ENCODE data around the gene MERTK. TPM values are rescaled to one million over a fixed set of nuclear protein-coding genes. Genes with fewer than 3 reads are reported as not detected.
A peak's percentile ranks its signal among the peaks of the same experiment; 100 is the strongest.

The MERTK gene
- polyA plus RNA-seq, 1 experiment, result 0.07 TPM

DNA sequence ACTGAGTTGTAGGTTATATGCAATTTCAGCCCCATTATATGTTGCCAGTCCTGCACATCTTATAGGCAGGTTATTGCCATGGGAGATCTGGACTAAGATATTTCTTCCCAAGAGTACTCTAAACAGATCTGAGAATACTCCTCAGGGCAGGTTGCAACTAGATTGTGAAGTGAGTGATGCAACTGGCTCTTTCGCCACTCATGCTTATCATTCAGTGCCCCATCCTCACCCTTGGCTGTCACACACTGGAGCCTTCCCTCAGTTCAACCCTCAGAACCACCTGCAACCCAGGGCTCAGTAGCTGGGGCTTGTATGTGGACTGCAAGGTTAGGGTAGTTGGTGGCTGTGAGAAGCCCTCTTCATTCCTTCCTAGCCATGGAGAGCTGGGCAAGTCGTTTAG lies 14.1 kb downstream of the MERTK start:
- no peak overlapping the region for H3K4me3 ChIP-seq (ENCODE audit: low read depth, low read length)
- no peak for DNase-seq (ENCODE audit: low read depth)
- CTCF ChIA-PET, result no interaction called here
- POLR2A ChIA-PET, result no interaction called here
- no peaks in the 10 kb centered on the region for H3K36me3 ChIP-seq (ENCODE audit: control insufficient read depth, insufficient read depth, low read length)
- peaks cover 14% of the 10 kb centered on the region for H3K27me3 ChIP-seq (ENCODE audit: control insufficient read depth, insufficient read depth, low read length)
- TF ChIP-seq, protein P1, sequence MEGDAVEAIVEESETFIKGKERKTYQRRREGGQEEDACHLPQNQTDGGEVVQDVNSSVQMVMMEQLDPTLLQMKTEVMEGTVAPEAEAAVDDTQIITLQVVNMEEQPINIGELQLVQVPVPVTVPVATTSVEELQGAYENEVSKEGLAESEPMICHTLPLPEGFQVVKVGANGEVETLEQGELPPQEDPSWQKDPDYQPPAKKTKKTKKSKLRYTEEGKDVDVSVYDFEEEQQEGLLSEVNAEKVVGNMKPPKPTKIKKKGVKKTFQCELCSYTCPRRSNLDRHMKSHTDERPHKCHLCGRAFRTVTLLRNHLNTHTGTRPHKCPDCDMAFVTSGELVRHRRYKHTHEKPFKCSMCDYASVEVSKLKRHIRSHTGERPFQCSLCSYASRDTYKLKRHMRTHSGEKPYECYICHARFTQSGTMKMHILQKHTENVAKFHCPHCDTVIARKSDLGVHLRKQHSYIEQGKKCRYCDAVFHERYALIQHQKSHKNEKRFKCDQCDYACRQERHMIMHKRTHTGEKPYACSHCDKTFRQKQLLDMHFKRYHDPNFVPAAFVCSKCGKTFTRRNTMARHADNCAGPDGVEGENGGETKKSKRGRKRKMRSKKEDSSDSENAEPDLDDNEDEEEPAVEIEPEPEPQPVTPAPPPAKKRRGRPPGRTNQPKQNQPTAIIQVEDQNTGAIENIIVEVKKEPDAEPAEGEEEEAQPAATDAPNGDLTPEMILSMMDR (IDR thresholded peaks at IDR 0.05; ENCODE audit: insufficient read depth, low read depth, low read length), result no peak

DNA sequence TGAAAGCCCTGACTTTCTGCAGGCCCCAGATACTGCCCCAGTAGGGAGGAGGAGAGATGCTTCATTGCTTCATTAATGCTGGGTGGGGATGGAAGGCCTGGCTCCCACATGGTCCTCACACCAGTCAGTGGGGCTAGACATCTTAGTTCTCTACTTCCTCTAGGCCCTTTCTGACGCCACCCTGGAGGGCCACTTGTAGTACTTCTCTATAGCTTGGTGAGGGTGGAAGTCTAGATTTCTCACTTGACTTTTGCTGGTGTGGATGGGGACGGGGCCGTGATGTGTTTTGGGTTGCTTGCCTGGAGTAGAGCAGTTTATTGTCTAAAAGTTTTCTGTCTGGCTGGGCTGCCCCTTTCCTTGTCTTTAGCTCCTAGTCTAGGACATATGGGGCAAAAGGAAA lies 18.7 kb downstream of the MERTK start:
- TF ChIP-seq, protein P1 (IDR thresholded peaks at IDR 0.05; ENCODE audit: insufficient read depth, low read depth, low read length), result no peak
- ChIA-PET POLR2A (no interaction called here), CTCF (interaction anchor here (0.8 kb wide), 1 partner anchor 29 kb away, joined by 3 read pairs; no protein-coding TSS in a partner anchor)
- Histone ChIP-seq H3K27me3 (ENCODE audit: control insufficient read depth, insufficient read depth, low read length) (peaks cover 10% of the 10 kb centered on the region), H3K4me3 (ENCODE audit: low read depth, low read length) (no peak overlapping the region), H3K36me3 (ENCODE audit: control insufficient read depth, insufficient read depth, low read length) (no peaks in the 10 kb centered on the region)
- no peak for DNase-seq (ENCODE audit: low read depth)

DNA sequence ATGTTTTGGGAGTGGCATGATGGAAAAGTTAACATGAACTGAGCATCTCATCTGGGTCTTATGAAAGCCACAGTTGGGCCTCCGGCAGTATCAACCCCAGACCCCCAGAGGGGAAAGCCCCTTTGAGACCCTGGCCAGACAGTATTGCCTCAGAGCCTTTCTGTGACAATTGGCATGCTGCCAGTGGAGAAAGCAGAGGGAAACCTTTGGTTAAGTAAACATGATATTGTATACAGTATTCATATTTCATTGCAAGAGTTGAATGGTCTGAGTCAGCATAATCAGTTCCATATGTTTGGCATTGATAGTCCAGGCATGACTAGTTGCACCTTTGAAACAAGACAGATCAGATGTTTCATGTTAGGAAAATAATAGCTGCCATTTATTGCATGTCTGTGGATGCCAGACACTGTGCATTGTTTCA lies 20.0 kb downstream of the MERTK start:
- ChIA-PET POLR2A (no interaction called here), CTCF (interaction anchor here (0.6 to 1.2 kb wide), 3 partner anchors 9 to 1960 kb away, joined by 3 to 4 read pairs (median 3); no protein-coding TSS in a partner anchor)
- peak; percentile 42 for DNase-seq (ENCODE audit: low read depth)
- Histone ChIP-seq H3K27me3 (ENCODE audit: control insufficient read depth, insufficient read depth, low read length) (peaks cover 12% of the 10 kb centered on the region), H3K36me3 (ENCODE audit: control insufficient read depth, insufficient read depth, low read length) (no peaks in the 10 kb centered on the region), H3K4me3 (ENCODE audit: low read depth, low read length) (no peak overlapping the region)
- TF ChIP-seq, protein P1 (IDR thresholded peaks at IDR 0.05; ENCODE audit: insufficient read depth, low read depth, low read length), result no peak

DNA sequence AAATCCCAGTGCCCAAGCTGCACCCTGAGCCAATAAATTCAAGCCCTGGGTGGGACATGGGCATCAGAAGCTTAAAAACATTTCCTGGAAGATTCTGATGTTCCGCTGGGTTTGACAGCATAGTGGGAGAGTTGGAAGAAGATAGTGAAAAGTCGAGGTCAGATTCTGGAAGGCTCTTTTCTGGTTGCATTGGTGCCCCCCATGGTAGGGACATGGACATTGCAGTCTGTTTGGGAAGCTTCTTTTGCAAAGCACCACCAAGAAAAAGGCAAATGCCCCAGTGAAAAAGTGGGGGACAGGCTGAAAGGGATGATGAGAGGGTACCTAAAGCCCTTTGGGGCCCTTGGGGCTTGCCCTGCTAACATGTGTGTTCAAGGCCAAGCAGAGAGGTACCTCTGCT lies 21.0 kb downstream of the MERTK start:
- Histone ChIP-seq H3K36me3 (ENCODE audit: control insufficient read depth, insufficient read depth, low read length) (no peaks in the 10 kb centered on the region), H3K27me3 (ENCODE audit: control insufficient read depth, insufficient read depth, low read length) (peaks cover 16% of the 10 kb centered on the region), H3K4me3 (ENCODE audit: low read depth, low read length) (no peak overlapping the region)
- TF ChIP-seq, protein P1 (IDR thresholded peaks at IDR 0.05; ENCODE audit: insufficient read depth, low read depth, low read length), result peak; percentile 19
- no peak for DNase-seq (ENCODE audit: low read depth)
- ChIA-PET CTCF (interaction anchor here (0.7 to 1.2 kb wide), 2 partner anchors 8 to 394 kb away, joined by 3 to 4 read pairs; no protein-coding TSS in a partner anchor), POLR2A (interaction anchor here (0.6 kb wide), 1 partner anchor 135 kb away, joined by 4 read pairs; no protein-coding TSS in a partner anchor)

DNA sequence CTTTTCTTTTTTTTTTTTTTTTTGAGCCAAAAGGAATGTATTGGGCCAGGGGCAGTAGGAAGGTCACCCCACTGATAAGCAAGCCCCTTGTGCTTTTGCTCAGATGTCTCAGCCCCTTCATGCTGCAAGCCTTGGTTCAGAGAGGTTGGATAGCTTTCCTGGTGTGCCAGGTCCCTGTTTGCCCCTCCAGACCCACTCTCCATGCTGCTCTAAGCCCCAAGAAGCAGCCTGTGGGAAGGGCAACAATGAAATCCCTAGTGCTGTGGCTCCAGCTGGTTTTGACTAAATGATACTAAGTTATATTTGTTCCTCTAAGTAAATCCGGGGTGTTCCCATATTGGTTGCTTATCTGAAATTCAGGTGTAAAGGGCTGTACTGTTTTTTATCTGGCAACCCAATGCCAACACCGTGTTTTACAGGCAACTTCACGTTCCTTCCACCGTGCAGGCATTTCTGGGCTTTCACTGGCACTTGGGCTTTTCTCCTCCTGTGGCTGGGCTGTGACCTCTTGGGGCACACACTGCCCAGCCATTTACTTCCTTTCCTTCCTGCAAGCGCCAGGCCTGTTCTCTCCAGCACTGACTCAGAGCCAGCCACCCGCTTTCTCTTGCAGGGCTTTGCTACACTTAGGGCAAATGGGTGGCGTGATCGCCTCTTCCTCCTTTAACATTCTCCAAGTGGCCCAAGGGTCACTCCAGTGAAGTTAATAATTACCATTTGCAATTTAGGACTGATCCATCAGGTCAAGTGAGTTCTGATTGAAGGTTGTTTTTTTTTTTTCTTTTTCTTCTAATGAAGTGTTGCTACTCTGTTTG lies 21.6 kb downstream of the MERTK start:
- ChIA-PET POLR2A (no interaction called here), CTCF (interaction anchor here (0.6 kb wide), 1 partner anchor 33 kb away, joined by 7 read pairs; no protein-coding TSS in a partner anchor)
- TF ChIP-seq, protein P1 (IDR thresholded peaks at IDR 0.05; ENCODE audit: insufficient read depth, low read depth, low read length), result no peak

More for the DNA sequence above, 21.6 kb downstream of the MERTK start:
- H3K4me3 ChIP-seq (ENCODE audit: low read depth, low read length), result no peak overlapping the region
- no peaks in the 10 kb centered on the region for H3K36me3 ChIP-seq (ENCODE audit: control insufficient read depth, insufficient read depth, low read length)
- no peak for DNase-seq (ENCODE audit: low read depth)
- H3K27me3 ChIP-seq (ENCODE audit: control insufficient read depth, insufficient read depth, low read length), result peaks cover 18% of the 10 kb centered on the region

All from BJ (cell line).